ENCODE measurements around the gene FOLR1.

DNA sequence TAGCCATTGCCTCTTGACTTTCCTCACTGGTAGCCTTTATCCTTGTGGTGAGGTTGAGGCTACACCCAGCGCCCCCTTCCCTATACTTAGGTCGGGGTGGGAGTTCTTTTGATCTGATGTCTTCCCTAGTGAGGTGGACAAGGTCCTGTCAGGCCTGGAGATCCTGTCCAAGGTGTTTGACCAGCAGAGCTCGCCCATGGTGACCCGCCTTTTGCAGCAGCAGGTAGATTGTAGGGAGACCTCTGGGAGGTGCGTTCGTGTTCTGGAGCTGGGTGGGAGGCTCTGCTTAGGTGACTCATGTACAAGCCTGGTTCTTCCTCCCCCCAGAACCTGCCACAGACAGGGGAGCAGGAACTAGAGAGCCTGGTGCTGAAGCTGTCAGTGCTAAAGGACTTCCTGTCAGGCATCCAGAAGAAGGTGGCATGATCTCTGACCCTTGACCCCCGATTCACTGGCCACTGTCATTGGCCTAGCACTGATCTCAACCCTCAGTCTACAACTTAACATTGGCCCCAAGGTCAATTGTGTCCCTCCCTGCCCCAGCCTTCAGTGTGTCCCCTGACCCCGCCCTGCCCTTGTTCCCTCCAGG lies 37.5 kb downstream of the FOLR1 start:
- TF ChIP-seq POLR2AphosphoS5 (IDR thresholded peaks at IDR 0.05; ENCODE audit: low read depth, low read length), result no peak
- no peak for TF ChIP-seq TCF7L2 (IDR thresholded peaks at IDR 0.05; ENCODE audit: low read depth, low read length)
- TF ChIP-seq, protein P1, sequence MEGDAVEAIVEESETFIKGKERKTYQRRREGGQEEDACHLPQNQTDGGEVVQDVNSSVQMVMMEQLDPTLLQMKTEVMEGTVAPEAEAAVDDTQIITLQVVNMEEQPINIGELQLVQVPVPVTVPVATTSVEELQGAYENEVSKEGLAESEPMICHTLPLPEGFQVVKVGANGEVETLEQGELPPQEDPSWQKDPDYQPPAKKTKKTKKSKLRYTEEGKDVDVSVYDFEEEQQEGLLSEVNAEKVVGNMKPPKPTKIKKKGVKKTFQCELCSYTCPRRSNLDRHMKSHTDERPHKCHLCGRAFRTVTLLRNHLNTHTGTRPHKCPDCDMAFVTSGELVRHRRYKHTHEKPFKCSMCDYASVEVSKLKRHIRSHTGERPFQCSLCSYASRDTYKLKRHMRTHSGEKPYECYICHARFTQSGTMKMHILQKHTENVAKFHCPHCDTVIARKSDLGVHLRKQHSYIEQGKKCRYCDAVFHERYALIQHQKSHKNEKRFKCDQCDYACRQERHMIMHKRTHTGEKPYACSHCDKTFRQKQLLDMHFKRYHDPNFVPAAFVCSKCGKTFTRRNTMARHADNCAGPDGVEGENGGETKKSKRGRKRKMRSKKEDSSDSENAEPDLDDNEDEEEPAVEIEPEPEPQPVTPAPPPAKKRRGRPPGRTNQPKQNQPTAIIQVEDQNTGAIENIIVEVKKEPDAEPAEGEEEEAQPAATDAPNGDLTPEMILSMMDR (IDR thresholded peaks at IDR 0.05), result no peak
